ENCODE measurements around the gene TP53BP1.
"Not testable (repeated sequence)": the region's sequence is repeated elsewhere in the genome, so short reads cannot be mapped to it uniquely, and the experiment has no call there.

TP53BP1 gene

DNA sequence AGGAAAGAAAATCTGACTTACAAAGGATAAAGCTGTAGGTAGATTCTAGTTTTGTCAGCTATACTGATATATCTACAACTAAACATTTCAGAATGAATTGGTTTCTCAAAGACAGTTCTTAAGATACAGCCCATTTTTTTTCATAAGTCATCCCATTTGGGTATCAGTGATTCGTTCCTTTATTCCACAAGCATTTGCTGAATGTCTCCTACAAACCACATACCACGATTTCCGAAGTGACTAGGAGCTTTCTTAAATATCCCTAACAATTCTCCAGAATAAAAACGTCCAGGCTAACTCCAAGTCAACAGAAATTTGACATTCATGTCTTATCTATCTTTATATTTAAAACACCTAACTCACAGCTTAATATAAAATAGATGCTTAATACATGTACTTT lies 59.8 kb downstream of the TP53BP1 start:
- DNase-seq (ENCODE audit: low read depth in 2 of 2, low spot score in 1 of 2), result no peak

DNA sequence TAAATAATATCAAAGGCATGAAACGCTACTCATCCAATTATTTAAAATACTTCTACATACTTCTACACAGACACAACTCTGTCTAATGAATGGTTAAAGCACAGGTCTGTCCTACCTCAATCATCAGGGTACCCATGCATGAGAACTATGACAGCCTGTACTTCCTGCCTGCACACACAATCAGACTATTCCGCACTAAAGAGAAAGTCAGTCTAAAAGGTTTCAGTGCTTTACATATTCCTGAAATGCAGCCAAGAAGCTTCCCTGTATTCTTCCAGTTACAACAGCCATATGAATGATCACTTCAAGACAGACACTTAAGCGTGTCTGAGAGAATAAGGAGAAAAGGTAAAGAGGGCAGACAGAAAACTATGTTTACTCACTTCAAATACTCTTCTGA lies 63.3 kb downstream of the TP53BP1 start:
- no peak for DNase-seq (ENCODE audit: low read depth in 2 of 2, low spot score in 1 of 2)

GRCh38 chr15:43423793-43424192 lies 69.2 kb downstream of the TP53BP1 start:
- no peak for DNase-seq (ENCODE audit: low read depth in 2 of 2, low spot score in 1 of 2)

DNA sequence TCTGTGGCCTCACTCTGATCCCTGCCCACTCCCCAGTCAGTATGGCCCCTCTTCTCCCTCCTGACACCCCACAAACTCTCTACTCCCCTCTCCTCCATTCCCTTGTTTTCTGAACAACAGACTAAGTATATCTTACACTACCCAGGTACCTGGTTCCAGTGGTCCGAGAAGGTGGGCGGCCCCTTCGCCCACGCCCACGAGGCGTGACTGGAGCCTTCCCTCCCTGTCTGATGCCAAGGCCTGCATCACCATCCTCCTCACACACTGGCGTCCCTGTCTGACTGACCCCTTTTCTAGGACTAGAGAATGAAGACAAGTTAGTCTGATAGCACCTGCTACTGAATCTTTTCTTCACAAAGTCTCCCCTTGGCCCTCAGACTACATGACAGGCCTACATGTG lies 72.1 kb downstream of the TP53BP1 start:
- no peak for DNase-seq (ENCODE audit: low read depth in 2 of 2, low spot score in 1 of 2)

- no peak for DNase-seq (ENCODE audit: low read depth in 2 of 2, low spot score in 1 of 2)
Measured at GRCh38 chr15:43420435-43420834, 72.5 kb downstream of the TP53BP1 start.

- DNase-seq (ENCODE audit: low read depth in 2 of 2, low spot score in 1 of 2), result no peak
Measured at GRCh38 chr15:43414196-43414595, 78.8 kb downstream of the TP53BP1 start.

DNA sequence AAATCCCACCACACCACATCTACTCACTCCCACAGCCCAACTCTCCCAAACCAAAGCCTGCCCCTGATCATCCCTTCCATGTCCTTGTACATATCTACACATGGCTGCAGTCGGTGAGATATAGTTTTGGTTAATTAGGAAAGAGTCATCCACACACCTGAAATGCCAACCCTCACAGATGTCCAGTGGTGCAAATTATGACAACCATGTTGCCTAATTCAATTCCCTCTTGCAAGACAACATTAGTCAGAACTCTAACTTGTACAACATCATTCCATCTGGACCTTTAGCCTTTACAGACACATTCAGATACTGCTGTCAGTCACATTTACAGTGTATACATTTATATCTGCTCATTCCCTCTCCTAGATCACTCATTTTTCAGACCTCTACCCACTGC lies 80.9 kb downstream of the TP53BP1 start:
- no peak for DNase-seq (ENCODE audit: low read depth in 2 of 2, low spot score in 1 of 2)

DNA sequence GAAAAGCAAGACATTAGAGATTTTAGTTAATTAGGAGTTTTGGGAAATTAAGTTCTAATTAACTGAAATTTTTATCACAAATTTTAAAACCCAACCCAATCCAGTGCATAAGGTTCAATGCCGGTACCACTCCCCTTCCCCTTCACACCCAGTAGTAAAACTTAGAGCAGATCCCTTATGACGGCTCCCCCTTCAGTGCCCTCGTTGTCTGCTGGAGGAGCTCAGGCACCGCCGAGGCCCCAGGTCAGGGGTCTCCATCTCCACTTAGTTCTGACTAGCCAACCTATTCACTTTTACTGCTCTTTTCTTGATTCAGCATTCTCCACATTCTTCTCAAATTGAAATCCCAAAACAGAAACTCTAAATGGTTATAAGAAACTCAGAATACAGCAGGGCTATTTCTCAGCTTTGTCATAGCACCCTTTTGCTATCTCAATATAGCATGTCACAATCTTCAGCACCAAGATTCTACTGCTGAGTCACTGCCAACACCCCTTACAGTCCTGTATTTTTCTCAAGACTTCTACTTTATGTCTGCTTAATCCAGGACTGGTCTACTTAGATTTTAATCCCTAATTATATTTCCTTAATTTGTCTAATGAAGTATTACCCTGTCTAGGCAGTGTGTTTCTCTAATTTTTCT lies 82.3 kb downstream of the TP53BP1 start:
- DNase-seq (ENCODE audit: low read depth in 2 of 2, low spot score in 1 of 2), result no peak

- DNase-seq (ENCODE audit: low read depth in 2 of 2, low spot score in 1 of 2), result no peak
Measured at GRCh38 chr15:43408789-43409188, 84.2 kb downstream of the TP53BP1 start.

DNA sequence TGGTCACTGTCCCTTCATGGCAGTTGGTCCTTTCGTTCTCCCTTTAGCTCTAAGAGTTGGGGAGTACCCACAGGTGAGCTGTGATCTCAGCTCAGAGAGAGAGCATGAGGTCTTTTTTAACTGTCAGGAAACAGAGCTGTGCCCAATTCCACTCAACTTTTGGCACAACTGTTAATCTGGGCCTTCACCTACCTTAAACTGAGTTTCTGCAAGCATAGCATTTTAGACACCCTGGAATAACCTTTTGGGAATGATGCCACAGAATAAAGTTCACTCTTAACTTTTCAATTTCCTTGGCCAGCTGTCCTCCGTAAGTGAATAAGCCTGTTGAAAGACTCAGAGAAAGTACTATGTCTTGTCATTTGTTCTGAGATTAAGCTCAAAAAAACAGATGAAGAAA lies 86.1 kb downstream of the TP53BP1 start:
- no peak for DNase-seq (ENCODE audit: low read depth in 2 of 2, low spot score in 1 of 2)

DNA sequence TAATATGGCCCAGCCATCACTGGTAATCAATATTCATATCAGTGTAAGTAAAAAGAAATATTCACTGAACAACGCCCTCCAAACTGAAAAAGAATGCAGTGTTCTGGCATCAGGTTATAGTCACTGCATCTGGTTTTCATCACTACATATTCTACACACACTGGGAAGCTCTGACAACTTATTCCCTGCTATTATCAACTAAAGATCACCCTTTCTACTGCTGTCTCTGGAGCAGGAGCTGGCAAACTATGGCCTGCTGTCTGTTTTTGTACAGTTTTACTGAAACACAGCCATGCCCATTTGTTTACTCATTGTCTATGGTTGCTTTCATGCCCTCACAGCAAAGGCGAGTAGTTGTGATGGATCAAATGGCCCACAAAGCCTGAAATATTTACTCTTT lies 86.8 kb downstream of the TP53BP1 start:
- DNase-seq (ENCODE audit: low read depth in 2 of 2, low spot score in 1 of 2), result no peak

DNA sequence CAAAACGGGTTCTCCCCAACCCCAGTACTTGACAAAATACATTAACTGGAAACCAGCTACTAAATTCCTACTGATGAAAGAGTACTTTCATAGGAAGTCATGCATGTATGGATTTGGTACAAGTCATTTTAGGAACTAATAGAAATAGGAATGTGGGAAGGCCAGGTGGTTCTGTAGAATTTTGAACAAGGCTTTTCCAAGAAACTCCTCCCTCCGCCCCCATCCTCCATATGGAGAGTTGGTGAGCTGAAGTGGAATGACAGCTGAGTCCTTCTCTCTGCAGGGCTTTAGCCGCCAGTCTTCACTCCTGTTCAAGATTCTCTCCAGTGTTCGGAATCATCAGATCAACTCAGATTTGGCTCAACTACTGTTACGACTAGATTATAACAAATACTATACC lies 88.8 kb downstream of the TP53BP1 start:
- DNase-seq (ENCODE audit: low read depth in 2 of 2, low spot score in 1 of 2), result no peak

- DNase-seq (ENCODE audit: low read depth in 2 of 2, low spot score in 1 of 2), result no peak
Measured at GRCh38 chr15:43403616-43404015, 89.3 kb downstream of the TP53BP1 start.

DNA sequence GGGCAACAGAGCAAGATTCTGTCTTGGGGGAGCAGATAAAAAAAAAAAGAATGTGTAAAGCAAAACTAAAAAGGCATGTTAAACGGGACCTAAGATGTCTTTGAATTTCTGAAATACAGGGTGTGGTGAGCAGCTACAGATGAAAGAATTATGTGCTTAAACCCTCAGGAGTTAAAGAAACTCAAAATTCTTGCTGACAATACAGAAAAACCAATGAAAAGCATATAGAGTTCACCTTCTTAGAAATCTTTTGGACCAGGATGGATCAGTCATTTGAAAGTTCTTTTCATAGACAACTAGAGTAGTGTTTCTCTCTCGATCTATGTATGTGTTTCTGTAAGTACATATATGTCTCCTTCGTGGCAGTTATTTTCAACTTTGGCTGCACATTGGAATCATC lies 90.7 kb downstream of the TP53BP1 start:
- no peak for DNase-seq (ENCODE audit: low read depth in 2 of 2, low spot score in 1 of 2)

DNA sequence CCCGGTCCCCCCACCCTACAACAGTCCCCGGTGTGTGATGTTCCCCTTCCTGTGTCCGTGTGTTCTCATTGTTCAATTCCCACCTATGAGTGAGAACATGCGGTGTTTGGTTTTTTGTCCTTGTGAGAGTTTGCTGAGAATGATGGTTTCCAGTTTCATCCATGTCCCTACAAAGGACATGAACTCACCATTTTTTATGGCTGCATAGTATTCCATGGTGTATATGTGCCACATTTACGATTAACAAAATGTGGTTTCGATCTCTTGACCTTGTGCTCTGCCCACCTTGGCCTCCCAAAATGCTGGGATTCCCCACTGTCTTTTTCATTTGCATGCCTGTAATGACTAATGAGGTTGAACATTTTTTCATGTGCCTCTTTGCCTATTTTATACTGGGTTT lies 99.4 kb downstream of the TP53BP1 start:
- not testable (repeated sequence) for DNase-seq (ENCODE audit: low read depth in 2 of 2, low spot score in 1 of 2)

DNA sequence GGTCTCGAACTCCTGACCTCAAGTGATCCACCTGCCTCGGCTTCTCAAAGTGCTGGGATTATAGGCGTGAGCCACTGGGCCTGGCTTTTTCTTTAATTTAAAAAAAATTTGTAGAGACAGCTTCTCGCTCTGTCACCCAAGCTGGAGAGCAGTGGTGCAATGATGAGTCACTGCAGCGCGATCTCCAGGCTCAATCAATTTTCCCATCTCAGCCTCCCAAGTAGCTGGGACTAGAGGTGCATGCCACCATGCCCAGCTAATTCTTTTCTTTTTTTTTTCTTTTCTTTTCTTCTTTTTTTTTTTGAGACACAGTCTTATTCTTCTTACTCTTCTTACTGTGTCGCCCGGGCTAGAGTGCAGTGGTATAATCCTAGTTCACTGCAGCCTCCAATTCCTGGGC lies 102.2 kb downstream of the TP53BP1 start:
- no peak for DNase-seq (ENCODE audit: low read depth in 2 of 2, low spot score in 1 of 2)

- DNase-seq (ENCODE audit: low read depth in 2 of 2, low spot score in 1 of 2), result no peak
Measured at GRCh38 chr15:43383070-43383469, 109.9 kb downstream of the TP53BP1 start.

DNA sequence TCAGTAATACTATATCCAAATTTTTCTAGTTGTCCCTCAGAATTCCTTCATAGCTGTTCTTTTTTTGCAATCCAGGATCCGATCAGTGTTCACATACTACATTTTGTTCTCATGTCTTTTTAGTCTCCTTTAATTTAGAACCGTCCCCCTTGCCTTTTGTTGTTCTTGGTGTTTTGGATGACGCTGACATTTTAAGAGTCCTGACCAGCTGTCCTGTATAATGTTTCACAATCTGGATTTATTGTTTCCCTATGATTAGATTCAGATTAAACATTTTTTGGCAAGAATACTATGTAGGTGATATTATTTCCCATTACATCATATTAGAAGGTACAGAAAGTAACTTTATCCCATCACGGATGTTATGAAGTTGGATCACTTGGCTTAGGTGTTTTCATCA lies 110.6 kb downstream of the TP53BP1 start:
- DNase-seq (ENCODE audit: low read depth in 2 of 2, low spot score in 1 of 2), result no peak

- no peak for DNase-seq (ENCODE audit: low read depth in 2 of 2, low spot score in 1 of 2)
Measured at GRCh38 chr15:43378601-43379000, 114.4 kb downstream of the TP53BP1 start.

GRCh38 chr15:43376017-43376705 lies 116.8 kb downstream of the TP53BP1 start:
- peak in 1 of 2 donors; percentile 8 for DNase-seq (ENCODE audit: low read depth in 2 of 2, low spot score in 1 of 2)

DNA sequence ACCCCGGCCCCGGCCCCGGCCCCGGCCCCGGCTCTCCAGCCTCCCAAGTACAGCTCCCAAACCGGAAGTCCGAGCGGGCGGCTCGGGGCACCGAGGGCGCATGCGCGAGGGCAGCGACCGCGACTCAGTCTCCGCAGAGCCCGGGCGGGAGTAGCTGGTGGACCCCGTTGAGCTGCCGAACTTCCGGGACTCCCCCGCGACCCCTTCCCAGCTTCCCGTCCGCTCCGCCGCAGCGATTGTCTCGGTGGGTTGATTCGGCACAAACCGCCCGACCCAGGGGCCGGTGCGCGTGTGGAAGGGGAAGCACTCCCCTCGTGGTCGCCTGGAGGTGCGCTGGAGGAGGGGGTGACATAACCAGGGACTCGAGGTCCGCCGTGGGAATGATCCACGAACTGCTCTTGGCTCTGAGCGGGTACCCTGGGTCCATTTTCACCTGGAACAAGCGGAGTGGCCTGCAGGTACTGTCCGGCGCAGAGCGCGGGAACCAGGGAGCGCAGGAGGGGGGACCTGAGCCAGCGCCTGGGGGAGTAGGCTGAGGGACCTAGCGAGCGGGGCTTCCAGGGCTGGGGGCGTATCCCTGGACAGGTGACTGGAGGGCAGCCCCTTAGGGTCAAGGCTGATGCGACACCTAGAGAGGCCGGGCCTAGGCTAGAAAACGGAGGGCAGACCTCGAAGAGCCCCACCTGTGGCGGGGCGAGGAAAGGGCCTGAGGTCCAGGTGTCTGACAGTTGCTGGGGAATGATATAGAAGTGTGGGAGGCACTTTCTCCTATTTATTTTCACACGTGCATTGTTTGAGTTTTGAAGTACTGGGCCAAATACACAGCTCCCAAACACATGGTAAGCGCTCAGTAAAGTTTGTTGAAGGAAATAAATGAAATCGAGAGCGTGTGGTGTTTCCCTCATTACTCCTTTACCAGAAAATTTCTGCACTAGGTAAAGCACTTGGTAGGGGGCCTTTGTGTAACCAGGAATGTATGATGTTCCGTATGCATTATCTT lies 121.7 kb downstream of the TP53BP1 start, which contains the start of the genes TUBGCP4 and ZSCAN29:
Gene TUBGCP4, plus strand, starts transcription at position 127 of the 1,000 bp plus-strand sequence. Its CDS starts 254 bp downstream, at position 381.
Gene ZSCAN29, minus strand, starts transcription at position 69 of the 1,000 bp plus-strand sequence. CDS start 1,130 bp downstream, outside the sequence.
- DNase-seq (ENCODE audit: low read depth in 2 of 2, low spot score in 1 of 2), result peak; percentile 41 to 55

Measured in stimulated activated CD8-positive, alpha-beta memory T cell treated with anti-CD3 and anti-CD28 coated beads, Interleukin-4, amount 100 ng/mL, for 1 hour (primary cell).